GM12891 (cell line): ENCODE measurements around the gene MBD1.

Source experiments
- POLR2A ChIP-seq: IDR thresholded peaks from 2 replicates; pipeline ENCODE4 v1.6.1; 2011; ENCODE audit warnings: low read depth, low read length, control low read depth
- POLR2AphosphoS5 ChIP-seq: IDR thresholded peaks from 2 replicates; pipeline ENCODE4 v1.6.1; 2011; ENCODE audit warnings: low read depth, low read length, control low read depth

- TF ChIP-seq POLR2A (no peak), POLR2AphosphoS5 (no peak)
Observed at GRCh38 chr18:50277942-50278341, 3.4 kb downstream of the MBD1 start.
